Islet of Langerhans (tissue), 1 donor: ENCODE measurements around the gene KCNT2.

Source experiments
- FAIRE-seq: peaks from one replicate; lab custom pipeline; 2011; peaks lifted over from hg19 to GRCh38; lab: Jason Lieb, UNC

KCNT2 gene

DNA sequence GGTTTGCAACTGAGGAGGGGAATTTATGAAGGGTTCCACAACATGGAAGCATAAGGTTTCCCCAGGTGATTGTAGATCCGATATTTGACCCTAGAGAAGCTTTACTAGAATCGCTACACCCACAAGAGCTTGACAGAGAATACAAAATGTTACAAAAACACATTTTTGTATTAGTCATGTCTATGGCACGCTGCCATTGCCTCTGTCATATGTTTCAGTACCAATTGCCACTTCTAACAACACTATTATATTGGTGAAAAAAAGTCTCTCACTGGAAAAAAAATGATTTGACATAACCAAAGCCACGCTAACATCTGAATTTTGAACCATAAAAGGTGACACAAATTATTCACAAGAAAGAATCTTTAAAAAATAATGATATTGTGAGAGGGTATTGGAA lies 214.5 kb downstream of the KCNT2 start:
- no peak for FAIRE-seq

GRCh38 chr1:196393282-196393681 lies 215.0 kb downstream of the KCNT2 start:
- no peak for FAIRE-seq

GRCh38 chr1:196387766-196388165 lies 220.5 kb downstream of the KCNT2 start:
- no peak for FAIRE-seq

- FAIRE-seq: no peak
These were observed 223.1 kb downstream of the KCNT2 start for GRCh38 chr1:196385109-196385508.

DNA sequence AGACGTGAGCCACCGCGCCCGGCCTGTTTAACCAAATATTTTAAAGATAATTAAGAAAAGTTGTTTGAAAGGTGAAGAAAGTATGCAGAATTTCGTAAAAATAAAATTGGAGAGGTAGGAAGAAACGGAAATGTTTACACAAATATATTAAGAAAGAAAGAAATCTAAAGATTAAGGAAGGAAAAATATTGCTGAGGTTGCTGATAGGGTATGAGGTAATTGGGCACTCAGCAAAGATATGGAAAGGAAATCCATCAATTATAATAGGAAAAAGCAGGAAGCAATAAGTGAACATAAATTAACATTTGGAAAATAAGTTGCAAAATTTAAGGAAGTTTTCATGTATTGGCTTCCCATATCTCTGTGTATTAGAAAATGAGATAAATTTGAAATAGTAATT lies 225.9 kb downstream of the KCNT2 start:
- FAIRE-seq: no peak

DNA sequence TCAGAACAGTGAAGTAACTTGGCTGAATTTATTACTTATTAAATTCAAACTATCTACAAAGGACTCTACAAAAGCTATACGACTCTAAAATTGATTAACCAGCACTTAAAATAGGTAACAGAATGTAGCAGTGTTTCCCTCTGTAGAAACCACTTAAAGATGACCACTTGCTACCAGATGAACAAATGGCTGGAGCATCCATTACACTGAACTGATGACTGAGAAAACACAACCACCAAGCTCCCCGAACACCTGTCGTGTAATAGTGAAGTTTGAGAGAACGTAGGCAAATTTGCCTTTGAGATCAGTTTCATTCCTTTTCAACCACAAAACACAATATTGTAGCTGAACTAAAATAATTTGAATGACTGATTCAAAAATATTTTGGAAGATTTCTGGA lies 226.7 kb downstream of the KCNT2 start:
- no peak for FAIRE-seq

DNA sequence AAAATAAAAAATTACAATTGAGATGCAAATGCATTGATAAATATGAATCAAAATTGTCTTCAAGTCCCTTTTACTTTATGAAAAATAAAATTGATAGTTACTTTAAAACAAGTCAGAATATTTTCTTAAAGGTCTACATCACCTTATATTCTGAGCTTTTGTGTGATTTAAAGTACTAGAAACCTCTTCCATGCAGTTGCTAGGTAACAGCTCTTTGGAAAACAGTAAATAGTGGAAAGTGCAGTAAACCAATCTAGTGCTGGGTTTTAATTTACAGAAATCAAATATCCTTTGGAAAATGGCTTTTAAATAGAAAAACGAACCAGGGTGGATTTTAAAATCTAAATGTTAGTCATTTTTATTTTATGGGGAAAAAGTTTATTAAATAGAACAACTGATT lies 227.9 kb downstream of the KCNT2 start:
- no peak for FAIRE-seq

DNA sequence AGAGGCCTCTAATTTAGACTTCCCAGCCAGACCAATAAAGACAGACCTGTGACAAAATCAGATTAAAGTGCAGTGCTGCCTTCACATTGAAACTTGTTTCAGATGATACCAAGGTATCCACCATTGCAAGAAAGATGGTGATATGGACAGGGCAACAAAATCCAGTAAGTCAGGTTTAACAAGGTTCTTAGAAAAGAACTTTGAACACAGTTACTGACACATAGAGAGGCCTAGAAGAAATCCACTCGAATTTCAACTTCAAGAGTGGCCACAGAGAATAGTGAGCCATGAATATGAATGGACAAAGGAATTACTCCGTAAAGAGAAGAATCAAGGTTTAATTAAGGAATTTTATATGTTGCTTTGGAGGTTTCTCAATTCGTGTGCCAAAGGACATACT lies 230.4 kb downstream of the KCNT2 start:
- no peak for FAIRE-seq

DNA sequence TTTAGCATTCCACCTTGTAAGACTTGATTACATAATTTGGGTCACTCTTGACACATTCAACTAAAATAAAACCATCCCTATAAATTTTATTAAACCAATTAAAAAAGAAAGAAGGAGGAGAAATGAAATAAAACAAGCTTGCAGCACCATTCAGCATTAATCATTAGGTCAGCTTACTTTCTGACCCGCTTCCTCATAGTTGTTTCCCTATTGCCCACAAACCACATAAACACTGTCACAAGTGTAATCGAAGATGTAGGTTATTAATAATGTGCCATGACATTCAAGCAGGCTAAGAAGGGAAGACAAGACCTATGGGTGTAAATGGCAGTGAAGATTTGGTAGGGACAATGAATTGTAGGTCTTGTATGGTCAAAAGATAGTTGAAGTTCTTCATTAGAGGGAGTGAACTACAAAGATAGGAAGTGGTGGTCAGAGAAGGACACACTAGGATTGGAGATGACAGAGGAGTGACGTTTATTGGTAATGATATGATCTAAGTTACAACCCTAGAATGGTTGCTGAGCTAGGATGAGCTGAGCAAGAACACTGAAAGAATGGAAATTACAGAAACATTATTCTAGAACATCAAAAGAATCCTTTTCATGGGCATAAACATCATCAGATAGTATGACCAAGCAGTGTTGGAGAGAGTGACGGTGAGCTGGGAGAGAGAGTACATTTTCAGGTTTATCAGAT lies 231.5 kb downstream of the KCNT2 start:
- no peak for FAIRE-seq

- no peak for FAIRE-seq
These were observed 234.4 kb downstream of the KCNT2 start for GRCh38 chr1:196373798-196374197.

GRCh38 chr1:196372896-196373536 lies 235.2 kb downstream of the KCNT2 start:
- FAIRE-seq: peak; percentile 43

DNA sequence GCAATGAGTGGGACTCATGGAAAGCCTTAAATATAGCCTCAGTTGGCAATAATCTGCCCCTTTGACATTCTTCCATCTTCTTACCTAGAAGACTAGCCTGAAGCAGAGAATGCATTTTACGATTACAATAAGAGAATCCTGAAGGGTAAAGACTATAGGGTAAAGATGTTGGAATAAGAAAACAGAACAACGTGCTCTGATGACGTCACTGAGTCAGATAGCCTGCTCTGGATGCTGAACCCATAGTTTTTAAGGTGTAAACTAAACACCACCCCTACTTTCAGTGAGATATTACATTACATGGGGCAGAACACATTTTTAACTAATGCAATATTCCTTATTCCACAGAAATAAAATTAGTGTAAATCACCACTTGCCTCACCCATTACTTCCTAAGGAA lies 240.4 kb downstream of the KCNT2 start:
- FAIRE-seq: no peak

DNA sequence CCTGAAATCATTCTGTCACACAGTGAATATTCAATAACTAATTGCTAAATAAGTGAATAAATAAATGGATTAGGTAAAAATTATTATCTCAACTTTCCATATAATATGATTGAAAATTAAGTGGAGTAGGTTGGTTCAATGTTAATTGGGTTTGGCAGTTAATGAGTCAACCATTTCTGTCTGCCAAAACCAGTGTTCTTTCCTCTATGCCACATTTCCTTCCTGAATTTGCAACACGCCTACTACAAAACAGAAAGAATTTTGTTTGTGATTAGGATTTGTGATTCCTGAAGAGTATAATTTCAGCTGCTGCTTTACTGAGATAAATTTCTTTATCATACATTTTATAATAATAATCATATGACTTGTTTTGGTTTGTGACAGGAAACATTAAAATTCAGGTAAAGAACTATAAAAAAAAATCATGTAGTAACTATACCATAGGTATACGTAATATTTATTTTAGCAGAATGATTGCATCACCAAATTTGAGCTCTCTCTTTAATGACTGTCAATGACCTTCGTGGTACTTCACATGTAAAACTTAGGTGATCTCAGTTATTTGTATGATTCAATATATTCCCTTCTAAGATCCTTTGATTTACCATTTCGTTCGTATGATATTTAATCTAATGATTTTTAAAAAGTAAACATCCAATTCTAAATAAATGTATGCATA lies 241.3 kb downstream of the KCNT2 start:
- FAIRE-seq: no peak

GRCh38 chr1:196361112-196361714 lies 247.0 kb downstream of the KCNT2 start:
- FAIRE-seq: no peak

GRCh38 chr1:196357913-196358312 lies 250.3 kb downstream of the KCNT2 start:
- FAIRE-seq: no peak

DNA sequence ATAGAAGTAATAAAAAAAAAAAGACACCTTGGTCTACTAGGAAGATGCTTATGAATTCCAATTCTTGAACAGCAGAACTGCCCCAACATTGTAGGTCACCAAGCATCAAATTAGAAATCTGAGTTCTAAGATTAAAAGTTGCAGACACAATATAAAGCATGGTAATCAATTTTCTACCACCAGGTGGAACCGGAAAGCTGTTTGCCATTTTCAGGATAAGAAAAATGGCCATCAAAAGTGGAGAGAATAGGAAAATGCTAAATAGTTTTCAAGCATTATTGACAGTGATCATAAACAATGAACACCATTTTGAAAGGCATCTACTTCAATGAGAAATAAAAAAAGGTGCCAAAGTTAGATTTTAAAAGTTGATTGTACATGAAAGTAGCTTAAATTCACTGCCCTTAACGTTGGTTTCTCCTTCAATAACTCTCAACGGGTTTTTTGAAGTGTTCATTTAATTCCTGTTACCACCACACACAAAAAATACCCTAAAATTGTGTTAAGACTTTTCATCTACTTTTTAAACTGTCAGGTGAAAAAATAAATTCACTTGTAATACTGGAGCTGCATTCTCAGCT lies 252.9 kb downstream of the KCNT2 start:
- FAIRE-seq: no peak

DNA sequence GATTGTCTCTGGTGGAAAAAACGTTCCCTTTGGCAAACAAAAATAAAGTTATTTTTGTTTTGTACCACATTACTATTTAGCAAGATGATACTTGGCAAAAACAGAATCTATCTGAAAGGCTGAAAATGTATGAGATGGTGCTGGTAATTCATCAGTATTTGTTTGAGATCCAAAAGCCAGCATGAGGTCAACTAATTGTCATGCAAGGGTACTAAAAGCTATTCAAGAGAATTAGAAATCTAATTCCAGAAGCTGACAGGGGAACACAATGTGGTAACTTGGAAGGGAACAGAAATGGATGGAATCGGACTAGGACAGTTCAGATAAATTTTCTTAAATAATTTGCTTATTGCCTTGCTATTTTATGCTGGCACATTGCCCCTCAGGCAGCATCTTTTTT lies 263.8 kb downstream of the KCNT2 start:
- no peak for FAIRE-seq

GRCh38 chr1:196324345-196324744 lies 283.9 kb downstream of the KCNT2 start:
- FAIRE-seq: no peak

DNA sequence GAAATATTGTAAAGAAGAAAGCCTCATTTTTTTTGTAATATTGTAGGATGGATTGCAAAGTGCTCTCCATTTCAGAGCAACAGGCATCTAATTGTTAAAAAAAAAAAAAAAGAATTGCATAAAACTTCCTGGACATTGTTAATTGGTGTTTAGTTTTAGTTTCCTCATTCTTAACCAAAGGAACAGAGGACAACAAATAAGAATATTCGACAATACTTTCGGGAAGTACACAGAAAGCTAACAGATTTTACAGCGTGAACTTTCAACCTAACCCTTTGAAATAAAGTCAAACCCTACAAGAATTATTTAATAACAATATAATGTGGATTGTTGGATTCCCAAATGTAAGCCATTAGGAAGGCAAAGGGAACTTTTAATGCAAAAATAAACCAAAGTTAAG lies 284.4 kb downstream of the KCNT2 start:
- FAIRE-seq: no peak

- FAIRE-seq: no peak
These were observed 288.9 kb downstream of the KCNT2 start for GRCh38 chr1:196319301-196319700.

DNA sequence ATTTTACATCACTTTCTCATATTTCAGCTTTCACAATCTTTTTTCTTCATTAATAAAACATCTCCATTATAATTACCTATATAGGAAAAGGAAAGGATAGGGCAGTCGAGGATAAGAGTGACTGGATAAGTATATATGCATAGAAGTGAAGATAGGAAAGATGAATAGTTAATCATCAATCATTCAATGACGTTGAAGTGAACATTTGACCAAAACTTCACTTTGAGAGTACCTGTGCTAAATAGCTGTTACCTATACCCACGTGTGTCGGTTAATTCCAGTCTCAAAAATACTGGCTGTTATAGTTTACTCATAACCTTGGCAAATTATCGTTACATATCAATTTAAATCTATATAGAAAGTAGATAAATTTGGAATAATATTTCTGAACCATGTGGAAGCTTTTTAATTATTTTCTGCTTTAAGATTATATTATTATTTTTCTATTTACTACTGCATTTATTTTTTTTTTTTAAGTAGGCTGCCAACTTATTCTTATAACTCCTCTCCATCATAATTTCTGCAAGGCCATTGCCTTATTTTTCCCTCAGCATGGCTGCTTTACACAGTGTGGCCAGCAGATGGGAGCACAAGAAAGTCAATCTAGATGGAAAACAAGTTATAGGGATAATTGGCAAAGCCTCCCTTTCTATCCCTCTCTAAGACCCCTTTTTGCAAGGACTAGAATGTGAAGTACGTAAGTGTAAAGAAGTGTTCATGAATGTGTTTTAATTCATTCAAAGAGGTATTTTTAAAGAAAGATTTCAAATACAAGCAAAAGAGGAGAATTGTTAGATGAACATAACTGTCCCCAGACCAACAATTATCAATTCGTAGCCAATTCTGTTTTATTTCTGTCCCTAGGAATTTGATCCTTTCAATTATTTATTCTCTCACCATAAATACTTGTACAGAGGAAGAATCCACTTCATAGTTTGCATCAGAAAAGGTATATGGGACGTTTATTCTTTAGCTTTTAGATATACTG lies 290.4 kb downstream of the KCNT2 start:
- no peak for FAIRE-seq

GRCh38 chr1:196312739-196313138 lies 295.5 kb downstream of the KCNT2 start:
- FAIRE-seq: no peak
